Upper lobe of right lung (tissue), 1 donor: ENCODE measurements around the gene GABRA5. TPM values are rescaled to one million over a fixed set of nuclear protein-coding genes. Genes with fewer than 3 reads are reported as not detected.
"Not testable (repeated sequence)": the region's sequence is repeated elsewhere in the genome, so short reads cannot be mapped to it uniquely, and the experiment has no call there.

Experiments used
- ATAC-seq: fragments of 200-7000 bp; cut with Tn5 transposase; one replicate; pipeline ENCODE4 v1.9.1; 2020; ENCODE audit warnings: mild to moderate bottlenecking, moderate library complexity
- DNase-seq: peaks from one replicate; pipeline ENCODE4 v3.0.0-alpha.2; 2020
- H3K27ac ChIP-seq: fragments of 200-600 bp; one replicate; pipeline ENCODE4 v1.8.0; 2022
- H3K27me3 ChIP-seq: fragments of 200-600 bp; one replicate; pipeline ENCODE4 v1.8.0; 2022; ENCODE audit warnings: mild to moderate bottlenecking
- H3K36me3 ChIP-seq: fragments of 200-600 bp; one replicate; pipeline ENCODE4 v1.8.0; 2022
- H3K4me1 ChIP-seq: fragments of 200-600 bp; one replicate; pipeline ENCODE4 v1.8.0; 2022
- H3K4me3 ChIP-seq: fragments of 200-600 bp; one replicate; pipeline ENCODE4 v1.8.0; 2022; ENCODE audit warnings: mild to moderate bottlenecking
- H3K9me3 ChIP-seq: fragments of 200-600 bp; one replicate; pipeline ENCODE4 v1.8.0; 2022
- intact Hi-C: fragments of 100-400 bp; cut with DNase I; formaldehyde crosslinking; loops from one replicate; pipeline ENCODE4 v1.11.0; 2022
- total RNA-seq: library from RNA; stranded (reverse); fragmentation: NEBNext Ultra II Directional; extraction: Animal tissue kit (Norgen Biotek cat#: 25700); gene quantifications from one replicate; pipeline ENCODE4 v1.2.1, GENCODE V29; 2021
- TF ChIP-seq, protein P1 (sequence below): fragments of 200-600 bp; IDR thresholded peaks from one replicate; pipeline ENCODE4 v1.8.0; 2022; ENCODE audit warnings: antibody characterized with exemption
- donor health status: DM: no; HTN: yes; CAD: no; lungs with severe emphysema.

Gene GABRA5
- total RNA-seq, 1 donor from 2014 or later: not detected

DNA sequence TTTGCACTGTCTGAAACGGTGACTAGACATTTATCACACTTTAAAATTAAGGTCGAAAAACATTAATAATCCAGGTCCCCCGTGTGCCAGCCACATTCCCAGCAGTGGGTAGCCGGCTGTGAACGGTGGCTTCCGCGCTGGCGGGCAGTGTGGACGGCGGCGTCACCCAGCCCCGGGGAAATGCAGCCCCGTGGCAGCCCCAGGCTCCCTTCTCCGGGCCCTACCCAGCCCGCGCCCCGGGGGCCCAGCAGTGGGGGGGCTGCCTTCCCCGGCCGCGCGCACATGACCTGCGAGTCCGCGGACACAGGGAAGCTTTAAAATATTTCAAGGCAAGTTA lies 25.3 kb downstream of the GABRA5 start:
- intact Hi-C loops: no loop called here
- no peak for ATAC-seq
- no peak overlapping the region for H3K27ac ChIP-seq
- no peak overlapping the region for H3K4me3 ChIP-seq
- TF ChIP-seq, protein P1, sequence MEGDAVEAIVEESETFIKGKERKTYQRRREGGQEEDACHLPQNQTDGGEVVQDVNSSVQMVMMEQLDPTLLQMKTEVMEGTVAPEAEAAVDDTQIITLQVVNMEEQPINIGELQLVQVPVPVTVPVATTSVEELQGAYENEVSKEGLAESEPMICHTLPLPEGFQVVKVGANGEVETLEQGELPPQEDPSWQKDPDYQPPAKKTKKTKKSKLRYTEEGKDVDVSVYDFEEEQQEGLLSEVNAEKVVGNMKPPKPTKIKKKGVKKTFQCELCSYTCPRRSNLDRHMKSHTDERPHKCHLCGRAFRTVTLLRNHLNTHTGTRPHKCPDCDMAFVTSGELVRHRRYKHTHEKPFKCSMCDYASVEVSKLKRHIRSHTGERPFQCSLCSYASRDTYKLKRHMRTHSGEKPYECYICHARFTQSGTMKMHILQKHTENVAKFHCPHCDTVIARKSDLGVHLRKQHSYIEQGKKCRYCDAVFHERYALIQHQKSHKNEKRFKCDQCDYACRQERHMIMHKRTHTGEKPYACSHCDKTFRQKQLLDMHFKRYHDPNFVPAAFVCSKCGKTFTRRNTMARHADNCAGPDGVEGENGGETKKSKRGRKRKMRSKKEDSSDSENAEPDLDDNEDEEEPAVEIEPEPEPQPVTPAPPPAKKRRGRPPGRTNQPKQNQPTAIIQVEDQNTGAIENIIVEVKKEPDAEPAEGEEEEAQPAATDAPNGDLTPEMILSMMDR: no peak
- no peak for DNase-seq
- H3K4me1 ChIP-seq: peaks cover 4% of the 10 kb centered on the region
- no peaks in the 10 kb centered on the region for H3K9me3 ChIP-seq
- no peaks in the 10 kb centered on the region for H3K36me3 ChIP-seq
- peaks cover 11% of the 10 kb centered on the region for H3K27me3 ChIP-seq

- no peak for ATAC-seq
- Histone ChIP-seq H3K27me3 (peaks cover 11% of the 10 kb centered on the region), H3K4me1 (peaks cover 4% of the 10 kb centered on the region), H3K9me3 (no peaks in the 10 kb centered on the region), H3K4me3 (no peak overlapping the region), H3K36me3 (no peaks in the 10 kb centered on the region), H3K27ac (no peak overlapping the region)
- TF ChIP-seq, protein P1: no peak
- DNase-seq: no peak
- intact Hi-C loops: no loop called here
Measured at GRCh38 chr15:26892678-26893077, 25.8 kb downstream of the GABRA5 start.

DNA sequence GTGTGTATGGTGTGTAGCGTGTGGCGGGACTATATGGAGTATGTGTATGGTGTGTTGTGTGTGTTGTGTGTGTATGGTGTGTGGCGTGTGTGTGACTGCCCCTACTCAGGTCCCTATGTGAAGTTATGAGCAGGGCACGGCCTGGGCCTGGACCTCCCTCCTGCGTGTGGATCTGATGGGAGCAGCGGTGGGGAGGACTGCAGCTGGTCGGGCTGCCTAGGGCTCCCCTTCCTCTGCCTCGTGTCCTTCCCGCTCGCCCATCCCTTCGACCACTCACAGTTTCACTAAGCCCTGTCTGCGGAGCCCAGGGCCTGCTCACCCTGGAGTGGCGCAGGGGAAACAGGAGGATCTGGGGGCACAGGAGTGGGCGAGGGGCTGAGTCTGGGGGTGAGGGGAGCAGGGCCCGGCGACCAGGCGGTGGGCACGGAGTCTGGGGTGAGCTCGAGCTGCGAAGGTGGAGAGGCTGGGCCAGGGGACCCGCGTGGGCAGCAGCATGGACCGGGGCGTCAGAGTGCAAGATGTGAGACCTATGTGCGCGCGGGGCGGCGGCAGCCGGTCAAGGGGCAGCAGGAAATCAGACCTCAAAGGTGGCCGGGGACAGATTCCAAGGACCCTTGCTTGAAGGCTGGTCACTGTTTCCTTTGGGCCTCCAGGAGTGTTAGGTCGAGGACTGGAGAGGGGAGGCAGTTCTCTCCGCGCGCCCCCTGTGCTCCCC lies 26.6 kb downstream of the GABRA5 start:
- no peak for ATAC-seq
- TF ChIP-seq, protein P1: no peak
- Histone ChIP-seq H3K27ac (no peak overlapping the region), H3K4me3 (no peak overlapping the region), H3K27me3 (peaks cover 11% of the 10 kb centered on the region), H3K4me1 (peaks cover 4% of the 10 kb centered on the region), H3K9me3 (no peaks in the 10 kb centered on the region), H3K36me3 (no peaks in the 10 kb centered on the region)
- intact Hi-C loops: no loop called here
- DNase-seq: no peak

- intact Hi-C loops: no loop called here
Measured at GRCh38 chr15:26894181-26894580, 27.3 kb downstream of the GABRA5 start.

GRCh38 chr15:26895346-26895745 lies 28.5 kb downstream of the GABRA5 start:
- H3K27ac ChIP-seq, H3K4me1 ChIP-seq, H3K9me3 ChIP-seq, ATAC-seq, intact Hi-C loops, H3K4me3 ChIP-seq, DNase-seq, H3K36me3 ChIP-seq: not testable (repeated sequence)
- H3K27me3 ChIP-seq: peaks cover 11% of the 10 kb centered on the region

More at GRCh38 chr15:26894181-26894580, 27.3 kb downstream of the GABRA5 start:
- TF ChIP-seq, protein P1: no peak
- no peaks in the 10 kb centered on the region for H3K36me3 ChIP-seq
- no peak for ATAC-seq
- H3K27me3 ChIP-seq: peaks cover 11% of the 10 kb centered on the region
- no peak for DNase-seq
- no peak overlapping the region for H3K4me3 ChIP-seq
- H3K4me1 ChIP-seq: peaks cover 4% of the 10 kb centered on the region
- no peak overlapping the region for H3K27ac ChIP-seq
- H3K9me3 ChIP-seq: no peaks in the 10 kb centered on the region

GRCh38 chr15:26899658-26900057 lies 32.8 kb downstream of the GABRA5 start:
- H3K4me3 ChIP-seq: no peak overlapping the region
- intact Hi-C loops: no loop called here
- ATAC-seq (no peak), DNase-seq (no peak)
- TF ChIP-seq, protein P1: no peak
- H3K9me3 ChIP-seq: peaks cover 2% of the 10 kb centered on the region
- H3K27me3 ChIP-seq: no peaks in the 10 kb centered on the region
- H3K27ac ChIP-seq: no peak overlapping the region
- H3K36me3 ChIP-seq: no peaks in the 10 kb centered on the region
- no peaks in the 10 kb centered on the region for H3K4me1 ChIP-seq
